Left ventricle myocardium inferior (tissue), 1 donor: Measurements from ENCODE around the gene MAS1L. TPM values are rescaled to one million over a fixed set of nuclear protein-coding genes. Genes with fewer than 3 reads are reported as not detected.

Experiments used
- DNase-seq: peaks from one replicate; pipeline ENCODE4 v3.0.0-alpha.2; 2020
- H3K27ac ChIP-seq: fragments of 200-600 bp; replicated peaks from 2 replicates; pipeline ENCODE4 v1.8.0; 2021
- H3K27me3 ChIP-seq: fragments of 200-600 bp; 2 replicates; pipeline ENCODE4 v1.8.0; 2021; ENCODE audit warnings: low read depth
- H3K36me3 ChIP-seq: fragments of 200-600 bp; 2 replicates; pipeline ENCODE4 v1.8.0; 2021
- H3K4me1 ChIP-seq: fragments of 200-600 bp; 2 replicates; pipeline ENCODE4 v1.8.0; 2021
- H3K4me3 ChIP-seq: fragments of 200-600 bp; 2 replicates; pipeline ENCODE4 v1.8.0; 2021; ENCODE audit warnings: mild to moderate bottlenecking, moderate library complexity
- H3K9me3 ChIP-seq: fragments of 200-600 bp; replicated peaks from 2 replicates; pipeline ENCODE4 v1.8.0; 2021
- intact Hi-C: fragments of 100-400 bp; cut with micrococcal nuclease; formaldehyde crosslinking; loops from one replicate; pipeline ENCODE4 v1.11.0; 2022
- total RNA-seq: library from RNA; stranded (reverse); fragmentation: NEBNext Ultra II Directional; extraction: Animal tissue kit (Norgen Biotek cat#: 25700); gene quantifications from one replicate; pipeline ENCODE4 v1.2.1, GENCODE V29; 2021
- TF ChIP-seq, protein P1 (sequence below): fragments of 200-600 bp; IDR thresholded peaks from 2 replicates; pipeline ENCODE4 v1.8.0; 2021; ENCODE audit warnings: antibody characterized with exemption, mild to moderate bottlenecking, borderline replicate concordance
- donor health status: DM: no; HTN: yes; CAD: no; lungs with severe emphysema.

MAS1L gene
- total RNA-seq, 1 donor from 2014 or later = not detected

DNA sequence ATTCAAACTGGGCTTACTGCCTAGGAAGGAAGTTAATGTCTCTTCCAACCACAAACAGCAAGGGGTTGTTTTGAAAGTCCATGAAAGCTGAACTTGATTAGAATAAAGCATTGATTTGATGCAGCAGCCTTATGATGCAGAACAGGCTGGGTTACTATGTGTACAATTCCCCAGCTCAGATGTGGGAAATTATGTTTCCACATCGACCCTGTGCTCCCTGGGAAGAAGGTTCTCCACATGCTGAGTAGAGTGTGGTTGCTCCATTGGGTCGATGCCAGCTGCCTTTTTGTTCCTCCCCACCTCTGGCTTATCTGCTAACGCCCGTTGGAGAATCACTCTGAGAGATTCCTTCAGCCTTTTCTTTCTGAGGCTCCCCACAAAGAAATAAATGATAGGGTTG lies 1.2 kb downstream of the MAS1L start:
- Histone ChIP-seq H3K4me3 (no peak overlapping the region), H3K27me3 (peaks cover 25% of the 10 kb centered on the region), H3K27ac (no peak overlapping the region), H3K36me3 (no peaks in the 10 kb centered on the region), H3K4me1 (no peaks in the 10 kb centered on the region), H3K9me3 (peaks cover 8% of the 10 kb centered on the region)
- TF ChIP-seq, protein P1, sequence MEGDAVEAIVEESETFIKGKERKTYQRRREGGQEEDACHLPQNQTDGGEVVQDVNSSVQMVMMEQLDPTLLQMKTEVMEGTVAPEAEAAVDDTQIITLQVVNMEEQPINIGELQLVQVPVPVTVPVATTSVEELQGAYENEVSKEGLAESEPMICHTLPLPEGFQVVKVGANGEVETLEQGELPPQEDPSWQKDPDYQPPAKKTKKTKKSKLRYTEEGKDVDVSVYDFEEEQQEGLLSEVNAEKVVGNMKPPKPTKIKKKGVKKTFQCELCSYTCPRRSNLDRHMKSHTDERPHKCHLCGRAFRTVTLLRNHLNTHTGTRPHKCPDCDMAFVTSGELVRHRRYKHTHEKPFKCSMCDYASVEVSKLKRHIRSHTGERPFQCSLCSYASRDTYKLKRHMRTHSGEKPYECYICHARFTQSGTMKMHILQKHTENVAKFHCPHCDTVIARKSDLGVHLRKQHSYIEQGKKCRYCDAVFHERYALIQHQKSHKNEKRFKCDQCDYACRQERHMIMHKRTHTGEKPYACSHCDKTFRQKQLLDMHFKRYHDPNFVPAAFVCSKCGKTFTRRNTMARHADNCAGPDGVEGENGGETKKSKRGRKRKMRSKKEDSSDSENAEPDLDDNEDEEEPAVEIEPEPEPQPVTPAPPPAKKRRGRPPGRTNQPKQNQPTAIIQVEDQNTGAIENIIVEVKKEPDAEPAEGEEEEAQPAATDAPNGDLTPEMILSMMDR = no peak
- intact Hi-C loops = no loop called here
- no peak for DNase-seq

DNA sequence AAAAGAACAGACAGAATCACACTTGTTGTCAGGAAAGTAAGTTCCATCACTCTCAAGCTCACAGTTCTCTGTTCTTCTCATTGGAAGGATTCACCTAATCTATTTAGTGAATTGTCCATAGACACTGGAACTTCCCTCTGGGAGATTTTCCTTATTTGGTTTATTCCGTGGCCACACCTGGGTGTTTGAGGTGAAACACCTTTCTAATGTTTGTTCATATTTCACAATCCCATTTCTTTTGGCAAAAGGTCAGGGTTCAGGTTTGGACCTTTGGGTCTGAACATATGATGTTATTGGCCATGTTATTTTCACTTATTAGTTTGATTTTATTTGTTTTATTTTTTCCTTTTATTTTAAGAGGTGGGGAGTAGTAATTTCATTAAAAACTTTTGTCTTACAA lies 4.0 kb downstream of the MAS1L start:
- no peak for DNase-seq
- no peaks in the 10 kb centered on the region for H3K4me1 ChIP-seq
- intact Hi-C loops = no loop called here
- TF ChIP-seq, protein P1 = no peak
- peaks cover 11% of the 10 kb centered on the region for H3K9me3 ChIP-seq
- H3K4me3 ChIP-seq = no peak overlapping the region
- peaks cover 25% of the 10 kb centered on the region for H3K27me3 ChIP-seq
- no peak overlapping the region for H3K27ac ChIP-seq
- H3K36me3 ChIP-seq = no peaks in the 10 kb centered on the region

DNA sequence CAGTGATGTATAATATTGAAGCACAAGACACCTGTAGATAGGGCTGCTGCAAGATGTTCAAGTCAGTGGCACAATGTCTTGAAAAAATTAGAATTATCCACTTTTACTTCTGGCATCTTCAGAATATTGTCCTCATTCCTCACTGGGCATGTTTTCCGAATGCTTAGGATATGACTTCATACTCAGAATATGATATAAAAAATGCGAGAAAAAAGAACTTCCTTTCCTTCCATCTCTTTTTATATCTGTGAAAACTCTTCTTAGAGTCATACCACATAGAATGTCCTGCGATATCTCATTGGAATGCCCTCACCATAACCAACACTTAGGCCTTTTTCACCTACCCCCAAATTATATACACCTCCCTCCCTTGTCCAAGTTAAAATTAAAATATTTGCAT lies 4.6 kb downstream of the MAS1L start:
- DNase-seq = no peak
- H3K27ac ChIP-seq = no peak overlapping the region
- H3K27me3 ChIP-seq = peaks cover 25% of the 10 kb centered on the region
- H3K9me3 ChIP-seq = peaks cover 11% of the 10 kb centered on the region
- intact Hi-C loops = no loop called here
- H3K36me3 ChIP-seq = no peaks in the 10 kb centered on the region
- H3K4me1 ChIP-seq = no peaks in the 10 kb centered on the region
- TF ChIP-seq, protein P1 = no peak
- H3K4me3 ChIP-seq = no peak overlapping the region

DNA sequence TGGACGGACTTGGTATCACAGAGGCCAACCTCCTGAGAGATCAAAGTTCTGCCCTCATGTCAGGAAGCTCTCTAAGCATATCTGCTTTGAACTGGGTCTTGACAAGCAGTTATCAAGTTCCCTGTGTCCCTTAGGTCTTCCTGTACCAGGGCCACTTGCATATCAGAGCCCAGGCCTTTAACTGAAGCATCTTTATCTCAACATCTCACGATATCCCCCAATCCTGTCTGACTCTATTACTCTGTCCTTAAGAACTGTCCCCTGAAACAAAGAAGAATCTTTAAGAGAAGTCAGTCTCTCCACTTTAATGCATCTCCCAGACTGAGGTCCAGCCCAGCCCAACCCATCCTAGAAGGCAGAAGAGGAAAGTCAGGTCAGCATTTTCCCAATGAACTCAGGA lies 8.2 kb downstream of the MAS1L start:
- TF ChIP-seq, protein P1 = no peak
- peaks cover 25% of the 10 kb centered on the region for H3K27me3 ChIP-seq
- H3K27ac ChIP-seq = no peak overlapping the region
- intact Hi-C loops = no loop called here
- DNase-seq = no peak
- peaks cover 11% of the 10 kb centered on the region for H3K9me3 ChIP-seq
- H3K36me3 ChIP-seq = no peaks in the 10 kb centered on the region
- H3K4me3 ChIP-seq = no peak overlapping the region
- H3K4me1 ChIP-seq = no peaks in the 10 kb centered on the region

DNA sequence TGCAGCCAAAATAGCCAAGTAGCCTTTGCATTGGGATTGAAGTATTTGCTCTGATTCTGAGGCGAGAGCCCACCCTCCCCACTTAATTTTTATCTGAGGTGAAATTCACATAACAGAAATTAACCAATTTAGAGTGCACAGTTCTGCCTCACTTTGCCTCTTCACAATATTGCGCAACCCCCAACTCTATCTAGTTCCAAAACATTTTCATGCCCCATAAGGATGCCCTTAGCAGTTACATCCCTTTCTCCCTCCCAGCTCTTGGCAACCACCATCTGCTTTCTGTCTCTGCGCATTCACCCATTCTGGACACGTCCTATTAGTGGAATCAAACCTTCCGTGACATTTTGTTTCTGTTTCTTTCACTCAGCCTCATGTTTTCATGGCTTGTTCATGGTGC lies 9.0 kb downstream of the MAS1L start:
- DNase-seq = no peak
- intact Hi-C loops = no loop called here
- Histone ChIP-seq H3K27ac (no peak overlapping the region), H3K36me3 (no peaks in the 10 kb centered on the region), H3K4me3 (no peak overlapping the region), H3K9me3 (peaks cover 11% of the 10 kb centered on the region), H3K4me1 (no peaks in the 10 kb centered on the region), H3K27me3 (peaks cover 18% of the 10 kb centered on the region)
- TF ChIP-seq, protein P1 = no peak

DNA sequence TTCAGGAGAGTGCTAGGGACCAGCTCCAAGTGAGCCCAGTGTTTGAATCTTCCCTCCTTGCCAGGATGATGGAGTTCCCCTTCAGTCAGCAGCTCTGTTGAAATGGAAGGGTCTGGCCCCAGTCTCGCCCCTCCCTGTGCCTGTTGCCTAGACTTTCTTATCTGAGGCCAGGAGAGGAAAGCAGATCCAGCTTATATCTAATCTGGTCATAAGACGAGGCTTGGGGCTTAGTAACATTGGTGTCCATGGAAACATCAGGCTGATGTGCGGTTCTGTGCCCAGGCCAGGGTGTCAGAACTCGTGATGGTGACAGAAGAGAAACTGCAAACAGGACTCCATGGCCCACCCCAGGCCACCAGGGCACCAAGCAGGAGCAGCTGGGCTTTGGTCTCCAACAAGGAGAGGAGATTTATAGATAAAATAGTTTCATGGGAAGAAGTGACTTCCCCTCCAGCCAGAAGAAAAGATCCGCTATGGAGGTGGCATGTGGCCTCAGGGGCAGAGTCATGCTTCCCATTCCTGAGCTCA lies 9.8 kb downstream of the MAS1L start:
- Histone ChIP-seq H3K9me3 (peaks cover 11% of the 10 kb centered on the region), H3K27ac (no peak overlapping the region), H3K36me3 (no peaks in the 10 kb centered on the region), H3K4me3 (no peak overlapping the region), H3K4me1 (no peaks in the 10 kb centered on the region), H3K27me3 (peaks cover 14% of the 10 kb centered on the region)
- intact Hi-C loops = no loop called here
- DNase-seq = no peak
- TF ChIP-seq, protein P1 = no peak
